SK-N-SH (cell line): ENCODE measurements around the gene SPATS1. TPM values are rescaled to one million over a fixed set of nuclear protein-coding genes. Genes with fewer than 3 reads are reported as not detected.

Experiments used
- CTCF ChIA-PET: fragments of 300-600, 350-600 bp; formaldehyde crosslinking; extraction: SDS; loops from one replicate; lab custom pipeline; 2021; lab: Yijun Ruan, JAX
- POLR2A ChIA-PET: fragments of 350-600 bp; sonication (Branson Sonifier 250); formaldehyde crosslinking; extraction: SDS; loops from one replicate; lab custom pipeline; 2020; ENCODE audit warnings: antibody characterized with exemption, inconsistent platforms; lab: Yijun Ruan, JAX
- DNase-seq: peaks from one replicate; pipeline ENCODE4 v3.0.0; 2012
- H2AFZ ChIP-seq: fragments of 200-600 bp; sonication (generic); 2 replicates; pipeline ENCODE4 v1.8.1; 2016; ENCODE audit warnings: antibody characterized with exemption, mild to moderate bottlenecking, low read depth
- H3F3A ChIP-seq: fragments of 200-600 bp; sonication (generic); replicated peaks from 2 replicates; pipeline ENCODE3; 2016; ENCODE audit warnings: antibody characterized with exemption, mild to moderate bottlenecking; ENCODE audit not compliant: insufficient read depth
- H3K27ac ChIP-seq, 2 experiments: fragments of 200-500 bp in 1 of 2; fragments of 200-600 bp in 1 of 2; sonication (Bioruptor generic) in 1 of 2; sonication (generic), shearing (Covaris generic) in 1 of 2; 2 replicates each; pipeline versions ENCODE4 v1.5.1 to v1.6.1; 2014 to 2016; ENCODE audit warnings: low read depth in 2 of 2, inconsistent platforms in 1 of 2, low read length in 1 of 2, mild to moderate bottlenecking in 1 of 2, mixed read lengths in 1 of 2
- H3K27me3 ChIP-seq: fragments of 200-600 bp; sonication (generic), shearing (Covaris generic); 2 replicates; pipeline ENCODE4 v1.6.1; 2016; ENCODE audit warnings: mixed run types; ENCODE audit not compliant: insufficient read depth
- H3K36me3 ChIP-seq, 2 experiments: fragments of 200-500 bp in 1 of 2; fragments of 200-600 bp in 1 of 2; sonication (Bioruptor generic) in 1 of 2; sonication (generic) in 1 of 2; replicated peaks in 1 of 2; 2 replicates each; pipeline versions ENCODE3 to v1.5.1; 2014 to 2016; ENCODE audit warnings: low read length in 1 of 2, mild to moderate bottlenecking in 1 of 2; ENCODE audit not compliant: insufficient read depth in 2 of 2, control insufficient read depth in 1 of 2
- H3K4me1 ChIP-seq, 2 experiments: fragments of 200-500 bp in 1 of 2; fragments of 200-600 bp in 1 of 2; sonication (Bioruptor generic) in 1 of 2; sonication (generic), shearing (Covaris generic) in 1 of 2; 2 replicates each; pipeline versions ENCODE4 v1.5.1 to v1.6.1; 2014 to 2016; ENCODE audit warnings: low read depth in 1 of 2, low read length in 1 of 2, mixed run types in 1 of 2; ENCODE audit not compliant: insufficient read depth in 2 of 2, control insufficient read depth in 1 of 2
- H3K4me2 ChIP-seq: fragments of 200-600 bp; sonication (generic), shearing (Covaris generic); 2 replicates; pipeline ENCODE4 v1.6.1; 2017; ENCODE audit warnings: mixed run types
- H3K4me3 ChIP-seq, 2 experiments: fragments of 200-500 bp in 1 of 2; fragments of 200-600 bp in 1 of 2; sonication (Bioruptor generic) in 1 of 2; sonication (generic), shearing (Covaris generic) in 1 of 2; 2 replicates each; pipeline versions ENCODE4 v1.5.1 to v1.8.1; 2014 to 2016; ENCODE audit warnings: low read depth in 2 of 2, inconsistent platforms in 1 of 2, low read length in 1 of 2, mild to moderate bottlenecking in 1 of 2, mixed read lengths in 1 of 2, moderate library complexity in 1 of 2
- H3K79me2 ChIP-seq: fragments of 200-600 bp; sonication (generic); 2 replicates; pipeline ENCODE4 v1.8.1; 2017; ENCODE audit warnings: mild to moderate bottlenecking; ENCODE audit not compliant: insufficient read depth
- H3K9ac ChIP-seq: fragments of 200-600 bp; sonication (generic); 2 replicates; pipeline ENCODE4 v1.6.1; 2017; ENCODE audit warnings: mixed run types
- H3K9me2 ChIP-seq: fragments of 200-600 bp; sonication (generic); 2 replicates; pipeline ENCODE4 v1.6.1; 2017; ENCODE audit warnings: mixed run types
- H3K9me3 ChIP-seq: fragments of 200-600 bp; sonication (generic); 2 replicates; pipeline ENCODE4 v1.6.1; 2017; ENCODE audit warnings: mixed run types, mild to moderate bottlenecking, moderate library complexity
- H4K20me1 ChIP-seq: fragments of 200-600 bp; sonication (generic); 2 replicates; pipeline ENCODE4 v1.6.1; 2017; ENCODE audit warnings: mild to moderate bottlenecking, mixed run types; ENCODE audit not compliant: insufficient read depth
- FOSL2 ChIP-seq: IDR thresholded peaks from 2 replicates; pipeline ENCODE4 v1.4.0; 2012; ENCODE audit warnings: low read depth, mild to moderate bottlenecking, moderate library complexity, borderline replicate concordance
- GABPA ChIP-seq: IDR thresholded peaks from 2 replicates; pipeline ENCODE4 v1.4.0; 2012; ENCODE audit warnings: low read depth, mild to moderate bottlenecking
- JUND ChIP-seq: IDR thresholded peaks from 2 replicates; pipeline ENCODE4 v1.4.0; 2012
- MXI1 ChIP-seq: IDR thresholded peaks from 2 replicates; pipeline ENCODE4 v1.6.1; 2012; ENCODE audit warnings: mild to moderate bottlenecking, low read depth, low read length, improper control_type of control experiment
- NRF1 ChIP-seq: IDR thresholded peaks from 2 replicates; pipeline ENCODE4 v1.6.1; 2012; ENCODE audit warnings: low read depth, mild to moderate bottlenecking, low read length
- POLR2AphosphoS5 ChIP-seq: IDR thresholded peaks from 2 replicates; pipeline ENCODE4 v1.6.1; 2012; ENCODE audit warnings: low read depth, low read length
- RAD21 ChIP-seq: IDR thresholded peaks from 2 replicates; pipeline ENCODE4 v1.6.1; 2012; ENCODE audit warnings: mild to moderate bottlenecking, low read length
- SMC3 ChIP-seq: IDR thresholded peaks from 2 replicates; pipeline ENCODE4 v1.6.1; 2012; ENCODE audit warnings: low read depth, low read length, improper control_type of control experiment
- TAF1 ChIP-seq: IDR thresholded peaks from 2 replicates; pipeline ENCODE4 v1.6.1; 2012; ENCODE audit warnings: low read depth, mild to moderate bottlenecking, low read length, moderate library complexity, borderline replicate concordance
- TCF12 ChIP-seq: IDR thresholded peaks from 2 replicates; pipeline ENCODE4 v1.4.0; 2012
- YY1 ChIP-seq: IDR thresholded peaks from 2 replicates; pipeline ENCODE4 v1.4.0; 2012; ENCODE audit warnings: low read depth, mild to moderate bottlenecking
- WGBS: methylation state at CpG from one replicate; pipeline ENCODE4 v1.1.6; 2017; ENCODE audit warnings: low lambda C conversion rate; 5-methylcytosine and 5-hydroxymethylcytosine counted together
- polyA plus RNA-seq, 3 experiments: library from polyadenylated mRNA; depleted of rRNA; stranded (reverse); fragments of >200 nt; gene quantifications; 2 replicates each; pipeline ENCODE4 v1.2.3, GENCODE V29; 2012
- TF ChIP-seq, protein P1 (sequence below): fragments of 150-350 bp; IDR thresholded peaks from 2 replicates; pipeline ENCODE4 v1.6.1; 2016; ENCODE audit warnings: mild to moderate bottlenecking, low read depth, low read length
- TF ChIP-seq, protein P2 (sequence below): IDR thresholded peaks from 2 replicates; pipeline ENCODE4 v1.4.0; 2012; ENCODE audit warnings: low read depth
- TF ChIP-seq, protein P3 (sequence below): IDR thresholded peaks from 2 replicates; pipeline ENCODE4 v1.4.0; 2012; ENCODE audit warnings: low read depth, borderline replicate concordance

The SPATS1 gene
- polyA plus RNA-seq, 1 of the 3 experiments (the other 2 are of a cell fraction): not detected

DNA sequence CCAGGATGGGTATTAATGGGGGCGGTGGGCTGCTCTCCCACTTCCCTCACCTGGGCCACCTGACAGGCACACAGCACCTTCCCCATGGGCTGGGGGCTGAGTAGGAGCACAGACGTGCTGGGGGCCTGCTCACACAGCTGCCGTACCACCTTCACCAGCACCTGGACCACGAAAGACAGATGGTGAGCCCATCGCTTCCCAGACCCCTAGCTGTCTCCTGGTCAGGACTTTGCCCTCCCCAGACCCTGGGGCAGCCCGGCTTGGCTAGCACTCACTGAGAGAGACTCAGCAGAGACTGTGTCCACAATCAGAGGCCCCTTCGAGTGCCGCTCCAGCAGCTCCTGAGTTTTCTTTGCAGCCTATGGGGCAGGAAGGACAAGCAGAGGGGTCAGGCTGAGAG lies 41.3 kb upstream of the SPATS1 start (continued):
- TF ChIP-seq, protein P1, sequence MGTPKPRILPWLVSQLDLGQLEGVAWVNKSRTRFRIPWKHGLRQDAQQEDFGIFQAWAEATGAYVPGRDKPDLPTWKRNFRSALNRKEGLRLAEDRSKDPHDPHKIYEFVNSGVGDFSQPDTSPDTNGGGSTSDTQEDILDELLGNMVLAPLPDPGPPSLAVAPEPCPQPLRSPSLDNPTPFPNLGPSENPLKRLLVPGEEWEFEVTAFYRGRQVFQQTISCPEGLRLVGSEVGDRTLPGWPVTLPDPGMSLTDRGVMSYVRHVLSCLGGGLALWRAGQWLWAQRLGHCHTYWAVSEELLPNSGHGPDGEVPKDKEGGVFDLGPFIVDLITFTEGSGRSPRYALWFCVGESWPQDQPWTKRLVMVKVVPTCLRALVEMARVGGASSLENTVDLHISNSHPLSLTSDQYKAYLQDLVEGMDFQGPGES: no peak
- TF ChIP-seq, protein P2, sequence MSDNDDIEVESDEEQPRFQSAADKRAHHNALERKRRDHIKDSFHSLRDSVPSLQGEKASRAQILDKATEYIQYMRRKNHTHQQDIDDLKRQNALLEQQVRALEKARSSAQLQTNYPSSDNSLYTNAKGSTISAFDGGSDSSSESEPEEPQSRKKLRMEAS: no peak

DNA sequence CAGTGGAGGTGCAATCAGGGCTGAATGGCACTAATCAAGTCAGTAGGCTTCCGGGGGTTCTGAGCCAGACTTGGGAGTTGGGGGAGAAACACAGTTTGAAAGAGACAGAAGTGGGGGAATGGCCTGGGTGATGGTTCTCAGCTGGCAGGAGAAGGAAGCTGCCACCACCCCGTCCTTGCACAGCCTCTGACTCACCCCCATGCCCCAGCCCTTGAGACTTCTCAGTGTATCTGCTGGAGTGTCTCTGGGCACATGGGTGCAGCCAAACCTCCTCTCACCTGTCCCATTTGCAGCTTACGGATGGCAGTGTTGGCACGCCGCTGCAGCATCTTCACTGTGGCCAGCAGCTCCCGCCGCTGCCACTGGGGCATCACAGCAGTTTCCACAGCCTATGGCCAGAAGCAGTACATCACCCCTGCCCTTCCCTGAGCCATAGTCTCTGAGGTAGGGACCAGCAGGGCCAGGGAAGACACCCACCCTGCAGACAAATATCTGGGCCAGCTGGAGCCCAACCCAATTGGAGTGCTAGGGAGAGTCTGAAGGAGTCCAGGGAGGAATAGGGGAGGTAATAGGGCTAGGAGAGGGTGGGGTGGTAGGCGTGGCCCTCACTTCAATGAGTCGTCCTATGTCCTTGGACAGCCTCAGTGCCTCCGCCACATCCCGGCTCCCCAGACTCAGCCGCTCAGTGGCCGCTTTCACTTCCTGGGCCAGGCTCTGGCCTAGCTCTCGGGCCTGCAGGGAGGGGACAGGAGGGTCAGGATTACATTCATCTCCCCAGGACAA lies 40.5 kb upstream of the SPATS1 start:
- 76% methylated on average over 4 of the region's 14 CpGs for WGBS
- no peaks in the 10 kb centered on the region for H4K20me1 ChIP-seq
- TF ChIP-seq, protein P3, sequence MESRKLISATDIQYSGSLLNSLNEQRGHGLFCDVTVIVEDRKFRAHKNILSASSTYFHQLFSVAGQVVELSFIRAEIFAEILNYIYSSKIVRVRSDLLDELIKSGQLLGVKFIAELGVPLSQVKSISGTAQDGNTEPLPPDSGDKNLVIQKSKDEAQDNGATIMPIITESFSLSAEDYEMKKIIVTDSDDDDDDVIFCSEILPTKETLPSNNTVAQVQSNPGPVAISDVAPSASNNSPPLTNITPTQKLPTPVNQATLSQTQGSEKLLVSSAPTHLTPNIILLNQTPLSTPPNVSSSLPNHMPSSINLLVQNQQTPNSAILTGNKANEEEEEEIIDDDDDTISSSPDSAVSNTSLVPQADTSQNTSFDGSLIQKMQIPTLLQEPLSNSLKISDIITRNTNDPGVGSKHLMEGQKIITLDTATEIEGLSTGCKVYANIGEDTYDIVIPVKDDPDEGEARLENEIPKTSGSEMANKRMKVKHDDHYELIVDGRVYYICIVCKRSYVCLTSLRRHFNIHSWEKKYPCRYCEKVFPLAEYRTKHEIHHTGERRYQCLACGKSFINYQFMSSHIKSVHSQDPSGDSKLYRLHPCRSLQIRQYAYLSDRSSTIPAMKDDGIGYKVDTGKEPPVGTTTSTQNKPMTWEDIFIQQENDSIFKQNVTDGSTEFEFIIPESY: no peak
- TF ChIP-seq JUND (no peak), GABPA (no peak), YY1 (no peak), TCF12 (no peak), MXI1 (no peak), POLR2AphosphoS5 (no peak), RAD21 (no peak), SMC3 (no peak), NRF1 (no peak), FOSL2 (no peak), TAF1 (no peak)
- TF ChIP-seq, protein P1: no peak
- no peaks in the 10 kb centered on the region for H3K9me2 ChIP-seq
- DNase-seq: no peak
- H3K27ac ChIP-seq: no peak overlapping the region
- H3K4me1 ChIP-seq: peaks cover 0 to 10% of the 10 kb centered on the region in 2 experiments; a peak in 1 of 4 replicates
- POLR2A ChIA-PET: interaction anchor here (0.6 kb wide), 1 partner anchor 48 kb away, joined by 4 read pairs; no protein-coding TSS in a partner anchor
- no peak overlapping the region for H3K9ac ChIP-seq
- H3K36me3 ChIP-seq: peaks cover 5 to 43% of the 10 kb centered on the region in 2 experiments
- H3K9me3 ChIP-seq: no peaks in the 10 kb centered on the region
- H3F3A ChIP-seq: no peaks in the 10 kb centered on the region
- H3K4me2 ChIP-seq: no peak overlapping the region
- H3K27me3 ChIP-seq: peaks cover 3% of the 10 kb centered on the region; the same call in 1 of the 2 replicates
- no peak overlapping the region for H3K4me3 ChIP-seq
- H2AFZ ChIP-seq: no peak overlapping the region
- CTCF ChIA-PET: interaction anchor here (0.7 to 16.5 kb wide), 6 partner anchors 11 to 80 kb away, joined by 3 to 238 read pairs (median 4); partner anchors contain the start of genes AARS2, NFKBIE, SLC35B2 and TMEM151B
- H3K79me2 ChIP-seq: no peaks in the 10 kb centered on the region
